Fibroblast of peridontal ligament (primary cell): ENCODE results near the gene SHC3.

Experiments used
- DNase-seq: peaks from one replicate; pipeline ENCODE4 v3.0.0-alpha.2; 2010; ENCODE audit errors: extremely low read depth

The SHC3 gene

GRCh38 chr9:88985616-88986015, 193.0 kb downstream of the SHC3 start:
- DNase-seq: no peak

DNA sequence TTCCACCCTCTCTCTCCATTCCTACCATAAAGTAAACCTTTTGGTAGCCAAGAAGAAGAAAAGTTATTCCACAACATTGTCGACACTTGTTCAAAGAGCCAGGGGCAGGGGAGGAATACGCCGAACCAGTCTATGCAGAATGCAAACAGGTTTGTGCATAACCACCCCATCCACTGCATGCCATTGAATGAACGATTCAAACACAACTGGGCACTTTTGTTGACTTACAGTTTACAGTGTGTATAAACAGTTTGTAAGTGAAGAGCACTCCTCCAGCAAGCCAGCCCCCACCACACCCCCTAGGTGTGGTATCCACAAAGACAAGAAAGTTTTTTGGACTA, 194.1 kb downstream of the SHC3 start:
- DNase-seq: no peak

- DNase-seq: no peak
Observed at GRCh38 chr9:88983865-88984542, 194.6 kb downstream of the SHC3 start.

- DNase-seq: peak; percentile 97
Observed at GRCh38 chr9:88980740-88981203, 197.8 kb downstream of the SHC3 start.

- DNase-seq: no peak
Observed at GRCh38 chr9:88979791-88980190, 198.8 kb downstream of the SHC3 start.

GRCh38 chr9:88979021-88979420, 199.6 kb downstream of the SHC3 start:
- DNase-seq: peak; percentile 55

GRCh38 chr9:88978034-88978433, 200.6 kb downstream of the SHC3 start:
- DNase-seq: no peak

DNA sequence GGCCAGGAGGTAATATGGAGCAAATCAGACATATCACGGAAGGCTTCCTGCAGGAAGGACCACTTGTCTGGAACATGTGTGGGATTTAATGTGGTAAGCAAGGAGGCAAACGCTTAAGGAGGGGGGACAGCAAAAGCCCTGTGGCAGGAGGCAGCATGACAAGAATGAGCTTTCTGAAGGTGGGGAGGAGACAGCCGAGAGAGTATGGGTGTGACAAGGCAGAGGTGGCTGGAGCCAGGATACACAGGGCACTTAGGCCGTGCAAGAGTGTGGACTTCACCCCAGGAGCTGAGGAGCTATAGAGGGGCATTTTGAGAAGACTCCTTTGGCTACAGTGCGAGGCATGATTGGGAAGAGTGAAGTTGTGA, 201.7 kb downstream of the SHC3 start:
- DNase-seq: no peak

- DNase-seq: no peak
Observed at GRCh38 chr9:88975966-88976889, 202.4 kb downstream of the SHC3 start.

DNA sequence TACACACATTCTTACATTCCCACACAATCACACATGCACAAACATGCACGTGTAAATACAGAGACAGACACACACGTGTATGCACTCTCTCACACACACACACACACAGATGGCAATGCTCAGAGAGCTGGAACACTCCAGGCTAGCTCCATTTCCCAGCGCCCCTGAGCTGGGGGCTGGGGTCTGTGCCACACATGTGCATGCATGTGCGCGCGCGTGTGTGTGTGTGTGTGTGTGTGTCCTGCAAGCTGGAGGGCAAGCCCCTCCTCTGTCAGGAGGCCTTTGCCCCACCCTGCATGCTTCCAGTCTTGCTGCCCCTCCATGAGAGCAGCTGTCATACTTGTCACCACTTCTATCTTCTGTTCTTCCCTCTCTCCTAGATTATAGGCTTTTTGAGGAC, 204.0 kb downstream of the SHC3 start:
- no peak for DNase-seq

- DNase-seq: no peak
Observed at GRCh38 chr9:88973281-88974045, 205.2 kb downstream of the SHC3 start.

GRCh38 chr9:88972401-88972800, 206.2 kb downstream of the SHC3 start:
- no peak for DNase-seq

- DNase-seq: no peak
Observed at GRCh38 chr9:88971131-88971960, 207.3 kb downstream of the SHC3 start.

DNA sequence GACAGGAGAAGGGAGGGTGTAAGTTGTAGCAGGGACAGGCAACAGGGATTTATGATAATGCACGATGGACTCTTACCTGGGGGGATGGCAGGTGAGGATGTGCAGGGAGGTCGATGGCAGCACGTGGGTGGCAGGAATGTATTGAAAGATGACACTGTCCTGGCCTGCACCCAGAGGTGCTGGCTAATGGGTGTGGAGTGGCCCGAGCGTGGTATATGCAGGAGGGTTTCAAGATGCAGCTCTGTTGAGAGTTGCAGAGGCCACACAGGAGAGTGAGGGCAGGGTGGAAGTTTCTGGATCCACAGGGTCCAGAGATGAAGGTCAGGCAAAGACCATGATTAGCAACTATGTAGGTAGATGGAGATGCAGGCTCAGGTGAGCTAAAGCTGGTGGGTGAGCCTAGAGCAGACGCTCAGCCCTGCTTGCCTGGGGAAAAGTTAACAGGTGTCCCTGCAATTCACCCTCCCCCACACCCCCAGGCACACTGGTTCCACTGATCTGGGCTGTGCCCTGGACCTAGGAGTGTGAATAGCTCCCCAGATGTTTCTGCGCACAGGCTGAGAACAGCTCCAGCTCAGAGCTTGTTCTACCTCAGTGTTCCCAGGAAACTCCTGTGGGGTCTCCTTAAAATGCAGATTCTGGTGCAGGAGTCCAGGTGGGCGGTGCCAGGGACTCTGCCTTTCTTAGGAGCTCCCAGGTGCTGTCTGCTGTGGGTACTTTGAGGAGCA, 208.8 kb downstream of the SHC3 start:
- DNase-seq: no peak

- DNase-seq: no peak
Observed at GRCh38 chr9:88968799-88969198, 209.8 kb downstream of the SHC3 start.

GRCh38 chr9:88966894-88967676, 211.5 kb downstream of the SHC3 start:
- no peak for DNase-seq

DNA sequence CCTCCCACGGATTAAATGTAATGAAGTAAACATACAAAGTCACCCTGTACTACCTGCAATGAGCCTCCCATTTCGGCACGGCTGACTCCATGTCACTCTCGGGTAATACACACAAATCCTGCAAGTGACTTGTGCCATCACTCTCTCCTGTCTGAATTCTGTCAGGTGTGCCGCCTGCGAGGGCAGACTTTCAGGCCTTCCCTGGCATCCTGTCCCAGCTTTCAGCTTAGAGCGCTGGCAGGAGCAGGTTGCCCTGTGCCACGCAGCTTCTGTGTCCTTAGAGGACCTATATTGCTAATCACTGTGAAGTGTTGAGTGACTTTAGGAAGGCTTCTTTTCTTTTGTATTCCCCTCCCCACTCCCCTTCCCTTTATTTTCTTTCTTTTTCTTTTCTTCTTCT, 213.1 kb downstream of the SHC3 start:
- DNase-seq: no peak

GRCh38 chr9:88960632-88961031, 218.0 kb downstream of the SHC3 start:
- DNase-seq: no peak

GRCh38 chr9:88959727-88960469, 218.7 kb downstream of the SHC3 start:
- DNase-seq: no peak
